22Rv1 (cell line): ENCODE data around the gene FPGS.

ENCODE experiments used
- H3K27ac ChIP-seq: fragments of 450-650 bp; 2 replicates; pipeline ENCODE4 v1.5.1; 2017
- ZFX ChIP-seq: fragments of 450-650 bp; IDR thresholded peaks from 2 replicates; pipeline ENCODE4 v1.6.1; 2017; ENCODE audit warnings: antibody characterized with exemption, borderline replicate concordance
- TF ChIP-seq, protein P1 (sequence below): fragments of 450-650 bp; IDR thresholded peaks from 2 replicates; pipeline ENCODE4 v1.5.1; 2017; ENCODE audit warnings: mild to moderate bottlenecking

Gene FPGS

DNA sequence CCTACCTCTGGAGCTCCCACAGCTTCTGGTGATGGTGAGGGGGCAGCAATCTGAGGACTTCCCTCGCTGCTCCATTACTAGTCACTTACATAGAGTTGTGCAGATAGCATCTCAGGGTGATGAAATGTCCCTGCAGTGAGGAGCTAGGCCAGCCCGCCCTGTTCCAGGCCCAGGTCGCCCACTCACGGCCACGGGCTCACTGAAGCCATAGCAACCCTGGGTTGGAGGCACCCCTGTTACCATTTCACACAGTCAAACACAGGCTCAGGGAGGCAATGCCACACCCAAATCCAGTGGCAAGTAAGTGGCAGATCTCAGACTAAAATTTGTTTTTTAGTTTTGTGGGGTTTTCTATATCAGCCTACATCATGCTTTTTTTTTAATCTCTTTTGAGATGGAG, 43.8 kb upstream of the FPGS start:
- TF ChIP-seq, protein P1, sequence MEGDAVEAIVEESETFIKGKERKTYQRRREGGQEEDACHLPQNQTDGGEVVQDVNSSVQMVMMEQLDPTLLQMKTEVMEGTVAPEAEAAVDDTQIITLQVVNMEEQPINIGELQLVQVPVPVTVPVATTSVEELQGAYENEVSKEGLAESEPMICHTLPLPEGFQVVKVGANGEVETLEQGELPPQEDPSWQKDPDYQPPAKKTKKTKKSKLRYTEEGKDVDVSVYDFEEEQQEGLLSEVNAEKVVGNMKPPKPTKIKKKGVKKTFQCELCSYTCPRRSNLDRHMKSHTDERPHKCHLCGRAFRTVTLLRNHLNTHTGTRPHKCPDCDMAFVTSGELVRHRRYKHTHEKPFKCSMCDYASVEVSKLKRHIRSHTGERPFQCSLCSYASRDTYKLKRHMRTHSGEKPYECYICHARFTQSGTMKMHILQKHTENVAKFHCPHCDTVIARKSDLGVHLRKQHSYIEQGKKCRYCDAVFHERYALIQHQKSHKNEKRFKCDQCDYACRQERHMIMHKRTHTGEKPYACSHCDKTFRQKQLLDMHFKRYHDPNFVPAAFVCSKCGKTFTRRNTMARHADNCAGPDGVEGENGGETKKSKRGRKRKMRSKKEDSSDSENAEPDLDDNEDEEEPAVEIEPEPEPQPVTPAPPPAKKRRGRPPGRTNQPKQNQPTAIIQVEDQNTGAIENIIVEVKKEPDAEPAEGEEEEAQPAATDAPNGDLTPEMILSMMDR = no peak
- no peak for TF ChIP-seq ZFX
- H3K27ac ChIP-seq = no peak overlapping the region

DNA sequence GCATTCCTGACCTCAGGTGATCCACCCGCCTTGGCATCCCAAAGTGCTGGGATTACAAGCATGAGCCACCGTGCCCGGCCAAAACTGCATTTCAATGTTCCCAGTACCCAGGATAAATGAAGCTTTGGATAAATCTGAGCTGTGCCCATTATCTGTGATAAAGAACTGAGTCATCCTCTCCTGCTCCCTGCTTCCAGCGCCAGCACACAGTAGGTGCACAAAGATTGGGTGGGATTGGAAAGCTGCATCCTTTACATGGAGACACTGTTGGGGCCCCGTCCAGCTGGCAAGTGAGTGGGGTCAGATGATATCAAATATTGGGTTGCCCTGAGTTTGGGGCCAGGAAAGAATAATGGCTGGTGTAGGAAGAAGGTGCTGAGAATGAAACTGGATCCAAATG, 41.6 kb upstream of the FPGS start:
- TF ChIP-seq, protein P1 = no peak
- no peak for TF ChIP-seq ZFX
- no peak overlapping the region for H3K27ac ChIP-seq

DNA sequence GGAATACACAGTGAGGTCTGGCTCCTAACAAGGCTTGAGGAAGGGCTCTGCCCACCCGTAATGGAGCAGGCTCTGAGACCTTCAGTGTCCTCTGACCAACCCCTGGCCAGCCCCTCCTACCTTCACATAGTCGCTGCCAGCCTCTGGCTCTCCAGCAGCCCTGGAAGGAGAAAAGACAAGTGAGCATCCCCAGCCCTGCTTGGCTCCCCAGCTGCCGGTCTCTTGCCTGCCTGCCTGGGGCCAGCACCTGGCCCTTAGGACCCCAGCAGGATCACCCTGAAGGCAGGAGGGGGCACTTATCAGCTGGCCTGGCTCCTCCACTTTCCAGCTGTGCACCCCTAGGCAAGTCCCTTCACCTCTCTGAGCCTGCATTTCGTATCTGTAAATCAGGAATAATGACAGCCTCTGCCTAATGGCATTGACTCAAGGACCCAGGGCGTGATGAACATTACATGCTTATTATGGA, 41.2 kb upstream of the FPGS start:
- H3K27ac ChIP-seq = no peak overlapping the region
- TF ChIP-seq, protein P1 = no peak
- TF ChIP-seq ZFX = no peak

DNA sequence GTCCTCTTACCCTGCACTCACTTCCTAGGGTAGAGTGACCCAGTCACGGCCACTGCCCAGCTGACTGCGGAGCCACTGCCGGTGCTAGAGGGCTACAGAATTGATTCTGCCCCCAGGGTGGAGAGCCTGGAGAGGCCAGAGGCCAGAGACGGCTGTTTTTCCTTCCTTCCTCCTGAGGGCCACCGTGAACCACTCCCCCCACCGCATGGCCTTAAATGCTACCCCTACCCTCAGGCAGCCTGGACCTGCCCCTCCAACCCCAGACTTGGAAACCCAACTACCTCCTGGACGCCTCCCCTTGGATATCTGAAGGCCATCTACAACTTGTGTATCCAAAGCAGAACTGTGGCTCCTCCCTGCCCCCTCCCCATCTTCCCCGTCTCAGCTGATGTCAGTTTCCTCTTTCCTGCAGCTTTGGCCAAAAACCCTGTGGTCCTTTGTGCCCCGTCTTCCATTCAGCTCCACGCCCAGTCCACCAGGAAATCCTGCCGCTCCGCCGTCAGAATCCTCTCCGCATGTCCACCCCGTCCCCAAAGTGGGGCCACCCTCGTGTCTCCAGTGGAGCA, 40.5 kb upstream of the FPGS start:
- no peak for TF ChIP-seq ZFX
- TF ChIP-seq, protein P1 = no peak
- H3K27ac ChIP-seq = no peak overlapping the region

DNA sequence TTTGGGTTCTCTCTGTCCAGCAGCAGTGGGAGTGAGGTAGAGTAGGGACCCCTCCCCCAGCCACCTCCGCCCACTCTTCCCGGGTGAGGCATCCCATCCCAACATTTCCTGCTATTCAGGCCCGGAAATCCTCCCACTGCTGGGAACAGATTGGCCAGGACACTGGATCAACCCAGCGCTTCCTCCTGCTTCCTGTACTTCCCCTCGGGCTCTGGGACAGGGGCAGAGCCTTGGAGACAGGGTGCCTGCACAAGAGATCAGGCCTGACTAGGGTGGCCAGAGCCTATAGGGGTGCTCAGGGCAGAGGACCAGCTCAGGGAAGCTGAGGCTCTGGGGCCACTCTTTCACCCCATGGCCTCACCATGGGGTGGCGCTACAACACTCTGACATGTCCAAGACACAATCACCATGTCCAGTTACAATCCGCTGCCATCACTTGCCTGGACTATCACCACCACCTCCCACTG, 38.7 kb upstream of the FPGS start:
- H3K27ac ChIP-seq = no peak overlapping the region
- TF ChIP-seq, protein P1 = peak; percentile 52
- TF ChIP-seq ZFX = no peak

DNA sequence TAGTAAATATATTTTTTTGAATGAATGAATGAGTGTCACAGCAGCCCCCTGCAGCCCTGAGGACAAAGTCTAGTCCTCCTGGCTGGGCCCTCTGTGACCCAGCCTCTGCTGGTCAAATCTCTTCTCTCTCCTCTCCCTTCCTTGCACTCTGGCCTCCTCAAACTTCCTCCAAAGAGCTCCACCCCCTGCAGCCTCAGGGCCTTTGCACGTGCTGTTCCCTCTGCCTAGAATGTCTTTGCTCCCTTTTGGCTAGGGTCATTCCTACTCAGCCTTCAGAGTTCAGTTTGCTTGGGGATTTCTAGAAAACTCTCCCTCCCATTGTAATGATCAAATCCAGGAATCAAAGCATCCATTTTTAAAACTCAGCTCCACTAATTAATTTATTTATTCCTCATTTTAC, 37.3 kb upstream of the FPGS start:
- no peak overlapping the region for H3K27ac ChIP-seq
- TF ChIP-seq, protein P1 = no peak
- TF ChIP-seq ZFX = no peak

DNA sequence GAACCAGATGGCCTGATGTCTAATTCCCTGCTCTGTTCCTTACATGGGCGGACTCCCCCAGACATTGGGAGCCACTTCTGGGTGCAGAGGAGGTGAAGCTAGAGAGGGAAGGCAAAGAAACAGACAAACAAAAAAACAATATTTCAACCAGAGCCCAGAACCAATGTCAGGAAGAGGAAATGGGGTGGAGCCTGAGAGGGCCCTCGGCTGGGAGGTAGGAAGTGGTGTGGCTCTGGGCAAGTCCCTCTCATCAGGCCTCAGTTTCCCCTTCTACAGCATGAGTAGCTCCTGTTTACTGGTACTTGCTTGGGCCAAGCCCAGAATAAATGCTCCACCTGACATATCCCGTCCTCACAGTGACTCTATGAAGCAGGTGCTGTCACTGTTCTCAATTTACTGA, 35.3 kb upstream of the FPGS start:
- no peak overlapping the region for H3K27ac ChIP-seq
- TF ChIP-seq, protein P1 = no peak
- TF ChIP-seq ZFX = no peak
